Renal pelvis (tissue), 4 donors: ENCODE data around the gene WDR35. TPM values are rescaled to one million over a fixed set of nuclear protein-coding genes. Genes with fewer than 3 reads are reported as not detected.
A peak's percentile ranks its signal among the peaks of the same experiment; 100 is the strongest.
"Not testable (repeated sequence)": the region's sequence is repeated elsewhere in the genome, so short reads cannot be mapped to it uniquely, and the experiment has no call there.

Experiments used
- DNase-seq: peaks from one replicate; pipeline ENCODE4 v3.0.0-alpha.2; 2013
- polyA plus RNA-seq, 3 donors: library from polyadenylated mRNA; unstranded; fragments of 120-200 nt; gene quantifications; one replicate each; pipeline ENCODE4 v1.2.1, GENCODE V29; 2013; ENCODE audit not compliant: insufficient read length in 3 of 3

WDR35 gene
- polyA plus RNA-seq, 3 donors = 26.3 to 33.9 (median 29.7) TPM

- no peak for DNase-seq
Observed at GRCh38 chr2:19944205-19944845, 45.6 kb downstream of the WDR35 start.

- DNase-seq = no peak
Observed at GRCh38 chr2:19943189-19943588, 46.7 kb downstream of the WDR35 start.

- DNase-seq = no peak
Observed at GRCh38 chr2:19942199-19942598, 47.7 kb downstream of the WDR35 start.

- DNase-seq = peak; percentile 39
Observed at GRCh38 chr2:19937004-19937403, 52.9 kb downstream of the WDR35 start.

GRCh38 chr2:19936203-19936602, 53.7 kb downstream of the WDR35 start:
- no peak for DNase-seq

- DNase-seq = peak; percentile 50
Observed at GRCh38 chr2:19933351-19933981, 56.4 kb downstream of the WDR35 start.

GRCh38 chr2:19932928-19933327, 57.0 kb downstream of the WDR35 start:
- DNase-seq = no peak

GRCh38 chr2:19929226-19929625, 60.7 kb downstream of the WDR35 start:
- DNase-seq = no peak

- DNase-seq = not testable (repeated sequence)
Observed at GRCh38 chr2:19927816-19928215, 62.1 kb downstream of the WDR35 start.

GRCh38 chr2:19924526-19924925, 65.4 kb downstream of the WDR35 start:
- not testable (repeated sequence) for DNase-seq

- not testable (repeated sequence) for DNase-seq
Observed at GRCh38 chr2:19922188-19922587, 67.7 kb downstream of the WDR35 start.

GRCh38 chr2:19916385-19916950, 73.4 kb downstream of the WDR35 start:
- DNase-seq = no peak

- no peak for DNase-seq
Observed at GRCh38 chr2:19914266-19914975, 75.5 kb downstream of the WDR35 start.

GRCh38 chr2:19911808-19912509, 77.9 kb downstream of the WDR35 start:
- DNase-seq = no peak

- no peak for DNase-seq
Observed at GRCh38 chr2:19902216-19902740, 87.6 kb downstream of the WDR35 start.

- DNase-seq = peak; percentile 95
Observed at GRCh38 chr2:19901442-19902215, 88.3 kb downstream of the WDR35 start, which contains the start of gene TTC32. Gene TTC32 (minus strand): TSS chr2:19901983. CDS start chr2:19901854, 129 bp downstream.

- DNase-seq = no peak
Observed at GRCh38 chr2:19900931-19901441, 88.9 kb downstream of the WDR35 start.

GRCh38 chr2:19899985-19900930, 89.6 kb downstream of the WDR35 start:
- DNase-seq = peak; percentile 20

GRCh38 chr2:19898592-19899329, 91.1 kb downstream of the WDR35 start:
- no peak for DNase-seq
